K562 (cell line): ENCODE data around the gene SUGT1. TPM values are rescaled to one million over a fixed set of nuclear protein-coding genes. Genes with fewer than 3 reads are reported as not detected.
A peak's percentile ranks its signal among the peaks of the same experiment; 100 is the strongest.

ENCODE experiments used
- CBFA2T3 ChIP-seq: fragments of 450-650 bp; IDR thresholded peaks from 2 replicates; pipeline ENCODE4 v1.6.1; 2017
- CCAR2 ChIP-seq: fragments of 200-400 bp; formaldehyde crosslinking; IDR thresholded peaks from 2 replicates; pipeline ENCODE4 v1.6.1; 2017; ENCODE audit warnings: mild to moderate bottlenecking, low read depth, low read length
- CEBPG ChIP-seq, 3 experiments: fragments of 200-800 bp in 1 of 3; sonication (Bioruptor generic) in 1 of 3; sonication (generic) in 1 of 3; formaldehyde crosslinking in 1 of 3; IDR thresholded peaks in 2 of 3; conservative IDR thresholded peaks in 1 of 3; 2 replicates each; pipeline versions ENCODE4 v1.6.1 to v1.8.0; 2016 to 2022; ENCODE audit warnings: missing compliant biosample characterization in 2 of 3, missing genetic modification characterization in 2 of 3, mild to moderate bottlenecking in 1 of 3, missing genetic modification reagents in 1 of 3
- MTA2 ChIP-seq: fragments of 450-650 bp; IDR thresholded peaks from 2 replicates; pipeline ENCODE4 v1.6.1; 2016; ENCODE audit warnings: low read depth
- NCOA4 ChIP-seq: fragments of 450-650 bp; IDR thresholded peaks from 2 replicates; pipeline ENCODE4 v1.6.1; 2018; ENCODE audit warnings: mild to moderate bottlenecking; ENCODE audit not compliant: partially characterized antibody
- NELFE ChIP-seq: IDR thresholded peaks from 2 replicates; pipeline ENCODE4 v1.6.1; 2011; ENCODE audit warnings: mild to moderate bottlenecking; ENCODE audit not compliant: insufficient read depth, insufficient read length
- NR2C1 ChIP-seq, 2 experiments: fragments of 450-650 bp; IDR thresholded peaks; 2 replicates each; pipeline ENCODE4 v1.6.1; 2017; ENCODE audit warnings: mild to moderate bottlenecking in 2 of 2, antibody characterized with exemption in 1 of 2, inconsistent platforms in 1 of 2, missing compliant biosample characterization in 1 of 2, missing genetic modification characterization in 1 of 2
- TCF3 ChIP-seq: sonication (generic); formaldehyde crosslinking; IDR thresholded peaks from 2 replicates; pipeline ENCODE4 v1.4.0; 2020; ENCODE audit warnings: mild to moderate bottlenecking, missing genetic modification reagents
- ZNF134 ChIP-seq: fragments of 250-450 bp; sonication (Bioruptor Pico); conservative IDR thresholded peaks from 2 replicates; pipeline ENCODE4 v1.4.0; 2020
- polyA plus RNA-seq, 8 experiments: library from polyadenylated mRNA; depleted of rRNA in 4 of 8; stranded (reverse) in 5 of 8; unstranded in 3 of 8; fragments of >200 nt; fragmentation: Nextera tagmentation in 2 of 8; fragmentation: Illumina TruSeq in 1 of 8; extraction: Ambion mirVana in 2 of 8; extraction: Trizol in 1 of 8; gene quantifications; 2 replicates each; pipeline versions ENCODE4 v1.2.1 to v1.2.3, GENCODE V29; 2011 to 2014; ENCODE audit warnings: inconsistent platforms in 1 of 8, missing spikeins in 1 of 8
- total RNA-seq, 7 experiments: library from RNA; depleted of rRNA in 6 of 7; stranded (reverse); fragments of >200 nt in 6 of 7; fragmentation: Illumina TruSeq in 2 of 7; extraction: Trizol in 2 of 7; gene quantifications; 2 replicates each; pipeline versions ENCODE4 v1.2.1 to v1.2.3, GENCODE V29; 2011 to 2021; ENCODE audit warnings: low replicate concordance in 1 of 7
- TF ChIP-seq, protein P1 (sequence below): fragments of 450-650 bp; formaldehyde crosslinking; IDR thresholded peaks from 2 replicates; pipeline ENCODE4 v1.4.0; 2022; ENCODE audit warnings: missing genetic modification characterization
- TF ChIP-seq, protein P2 (sequence below): fragments of 450-650 bp; formaldehyde crosslinking; conservative IDR thresholded peaks from 2 replicates; pipeline ENCODE4 v1.4.0; 2022; ENCODE audit warnings: mild to moderate bottlenecking, missing genetic modification characterization
- TF ChIP-seq, protein P3 (sequence below): sonication (generic); formaldehyde crosslinking; IDR thresholded peaks from 2 replicates; pipeline ENCODE4 v1.8.0; 2023; ENCODE audit warnings: missing genetic modification reagents, mild to moderate bottlenecking, borderline replicate concordance
- TF ChIP-seq, protein P4 (sequence below): sonication (generic); formaldehyde crosslinking; IDR thresholded peaks from 2 replicates; pipeline ENCODE4 v1.8.1; 2023; ENCODE audit warnings: mild to moderate bottlenecking, missing genetic modification reagents

The SUGT1 gene
- total and polyA plus RNA-seq, 9 of the 15 experiments (the other 6 are each of a cell fraction or from before 2014, with no cell fraction given) = 38.1 to 67.1 (median 53.8) TPM

DNA sequence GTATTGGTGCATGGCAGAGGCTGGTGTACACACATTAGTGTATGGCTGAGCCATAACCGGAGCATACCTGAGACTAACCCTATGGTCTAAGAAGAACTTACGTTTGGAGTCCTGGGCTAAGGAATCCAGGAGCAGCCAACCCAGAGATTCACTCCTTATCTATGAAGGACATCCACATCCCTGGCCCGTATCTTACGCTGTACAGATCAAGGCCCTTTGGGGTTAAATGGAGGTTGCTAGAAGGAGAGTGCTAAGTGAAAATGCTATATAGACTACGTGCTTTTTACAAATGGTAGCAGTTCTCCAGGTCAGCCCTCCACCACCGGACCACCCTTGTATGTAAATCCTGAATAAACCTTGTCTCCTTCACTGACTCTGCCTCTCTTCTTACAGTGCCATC, 1.9 kb upstream of the SUGT1 start (continued):
- peak; percentile 19; the same call in 1 of the 2 replicates for TF ChIP-seq MTA2
- TF ChIP-seq, protein P1, sequence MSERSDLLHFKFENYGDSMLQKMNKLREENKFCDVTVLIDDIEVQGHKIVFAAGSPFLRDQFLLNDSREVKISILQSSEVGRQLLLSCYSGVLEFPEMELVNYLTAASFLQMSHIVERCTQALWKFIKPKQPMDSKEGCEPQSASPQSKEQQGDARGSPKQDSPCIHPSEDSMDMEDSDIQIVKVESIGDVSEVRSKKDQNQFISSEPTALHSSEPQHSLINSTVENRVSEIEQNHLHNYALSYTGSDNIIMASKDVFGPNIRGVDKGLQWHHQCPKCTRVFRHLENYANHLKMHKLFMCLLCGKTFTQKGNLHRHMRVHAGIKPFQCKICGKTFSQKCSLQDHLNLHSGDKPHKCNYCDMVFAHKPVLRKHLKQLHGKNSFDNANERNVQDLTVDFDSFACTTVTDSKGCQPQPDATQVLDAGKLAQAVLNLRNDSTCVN (CRISPR knock-in tag) = no peak
- TF ChIP-seq NR2C1 (IDR thresholded peaks at IDR 0.05) = no peak
- 0 out of 2 replicates have a peak, but pooled peaks have one; percentile 28 for TF ChIP-seq NR2C1 (tag; IDR thresholded peaks at IDR 0.05)
- TF ChIP-seq, protein P2, sequence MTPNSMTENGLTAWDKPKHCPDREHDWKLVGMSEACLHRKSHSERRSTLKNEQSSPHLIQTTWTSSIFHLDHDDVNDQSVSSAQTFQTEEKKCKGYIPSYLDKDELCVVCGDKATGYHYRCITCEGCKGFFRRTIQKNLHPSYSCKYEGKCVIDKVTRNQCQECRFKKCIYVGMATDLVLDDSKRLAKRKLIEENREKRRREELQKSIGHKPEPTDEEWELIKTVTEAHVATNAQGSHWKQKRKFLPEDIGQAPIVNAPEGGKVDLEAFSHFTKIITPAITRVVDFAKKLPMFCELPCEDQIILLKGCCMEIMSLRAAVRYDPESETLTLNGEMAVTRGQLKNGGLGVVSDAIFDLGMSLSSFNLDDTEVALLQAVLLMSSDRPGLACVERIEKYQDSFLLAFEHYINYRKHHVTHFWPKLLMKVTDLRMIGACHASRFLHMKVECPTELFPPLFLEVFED (CRISPR knock-in tag) = no peak
- peak; percentile 62 for TF ChIP-seq TCF3 (CRISPR knock-in tag)
- TF ChIP-seq ZNF134 (CRISPR knock-in tag) = no peak
- peak; percentile 73 for TF ChIP-seq CBFA2T3
- TF ChIP-seq, protein P3, sequence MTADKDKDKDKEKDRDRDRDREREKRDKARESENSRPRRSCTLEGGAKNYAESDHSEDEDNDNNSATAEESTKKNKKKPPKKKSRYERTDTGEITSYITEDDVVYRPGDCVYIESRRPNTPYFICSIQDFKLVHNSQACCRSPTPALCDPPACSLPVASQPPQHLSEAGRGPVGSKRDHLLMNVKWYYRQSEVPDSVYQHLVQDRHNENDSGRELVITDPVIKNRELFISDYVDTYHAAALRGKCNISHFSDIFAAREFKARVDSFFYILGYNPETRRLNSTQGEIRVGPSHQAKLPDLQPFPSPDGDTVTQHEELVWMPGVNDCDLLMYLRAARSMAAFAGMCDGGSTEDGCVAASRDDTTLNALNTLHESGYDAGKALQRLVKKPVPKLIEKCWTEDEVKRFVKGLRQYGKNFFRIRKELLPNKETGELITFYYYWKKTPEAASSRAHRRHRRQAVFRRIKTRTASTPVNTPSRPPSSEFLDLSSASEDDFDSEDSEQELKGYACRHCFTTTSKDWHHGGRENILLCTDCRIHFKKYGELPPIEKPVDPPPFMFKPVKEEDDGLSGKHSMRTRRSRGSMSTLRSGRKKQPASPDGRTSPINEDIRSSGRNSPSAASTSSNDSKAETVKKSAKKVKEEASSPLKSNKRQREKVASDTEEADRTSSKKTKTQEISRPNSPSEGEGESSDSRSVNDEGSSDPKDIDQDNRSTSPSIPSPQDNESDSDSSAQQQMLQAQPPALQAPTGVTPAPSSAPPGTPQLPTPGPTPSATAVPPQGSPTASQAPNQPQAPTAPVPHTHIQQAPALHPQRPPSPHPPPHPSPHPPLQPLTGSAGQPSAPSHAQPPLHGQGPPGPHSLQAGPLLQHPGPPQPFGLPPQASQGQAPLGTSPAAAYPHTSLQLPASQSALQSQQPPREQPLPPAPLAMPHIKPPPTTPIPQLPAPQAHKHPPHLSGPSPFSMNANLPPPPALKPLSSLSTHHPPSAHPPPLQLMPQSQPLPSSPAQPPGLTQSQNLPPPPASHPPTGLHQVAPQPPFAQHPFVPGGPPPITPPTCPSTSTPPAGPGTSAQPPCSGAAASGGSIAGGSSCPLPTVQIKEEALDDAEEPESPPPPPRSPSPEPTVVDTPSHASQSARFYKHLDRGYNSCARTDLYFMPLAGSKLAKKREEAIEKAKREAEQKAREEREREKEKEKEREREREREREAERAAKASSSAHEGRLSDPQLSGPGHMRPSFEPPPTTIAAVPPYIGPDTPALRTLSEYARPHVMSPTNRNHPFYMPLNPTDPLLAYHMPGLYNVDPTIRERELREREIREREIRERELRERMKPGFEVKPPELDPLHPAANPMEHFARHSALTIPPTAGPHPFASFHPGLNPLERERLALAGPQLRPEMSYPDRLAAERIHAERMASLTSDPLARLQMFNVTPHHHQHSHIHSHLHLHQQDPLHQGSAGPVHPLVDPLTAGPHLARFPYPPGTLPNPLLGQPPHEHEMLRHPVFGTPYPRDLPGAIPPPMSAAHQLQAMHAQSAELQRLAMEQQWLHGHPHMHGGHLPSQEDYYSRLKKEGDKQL (CRISPR knock-in tag) = no peak
- no peak for TF ChIP-seq NCOA4
- TF ChIP-seq, protein P4, sequence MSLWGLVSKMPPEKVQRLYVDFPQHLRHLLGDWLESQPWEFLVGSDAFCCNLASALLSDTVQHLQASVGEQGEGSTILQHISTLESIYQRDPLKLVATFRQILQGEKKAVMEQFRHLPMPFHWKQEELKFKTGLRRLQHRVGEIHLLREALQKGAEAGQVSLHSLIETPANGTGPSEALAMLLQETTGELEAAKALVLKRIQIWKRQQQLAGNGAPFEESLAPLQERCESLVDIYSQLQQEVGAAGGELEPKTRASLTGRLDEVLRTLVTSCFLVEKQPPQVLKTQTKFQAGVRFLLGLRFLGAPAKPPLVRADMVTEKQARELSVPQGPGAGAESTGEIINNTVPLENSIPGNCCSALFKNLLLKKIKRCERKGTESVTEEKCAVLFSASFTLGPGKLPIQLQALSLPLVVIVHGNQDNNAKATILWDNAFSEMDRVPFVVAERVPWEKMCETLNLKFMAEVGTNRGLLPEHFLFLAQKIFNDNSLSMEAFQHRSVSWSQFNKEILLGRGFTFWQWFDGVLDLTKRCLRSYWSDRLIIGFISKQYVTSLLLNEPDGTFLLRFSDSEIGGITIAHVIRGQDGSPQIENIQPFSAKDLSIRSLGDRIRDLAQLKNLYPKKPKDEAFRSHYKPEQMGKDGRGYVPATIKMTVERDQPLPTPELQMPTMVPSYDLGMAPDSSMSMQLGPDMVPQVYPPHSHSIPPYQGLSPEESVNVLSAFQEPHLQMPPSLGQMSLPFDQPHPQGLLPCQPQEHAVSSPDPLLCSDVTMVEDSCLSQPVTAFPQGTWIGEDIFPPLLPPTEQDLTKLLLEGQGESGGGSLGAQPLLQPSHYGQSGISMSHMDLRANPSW = no peak
- TF ChIP-seq CEBPG (CRISPR knock-in tag; IDR thresholded peaks at IDR 0.05) = no peak
- no peak for TF ChIP-seq CEBPG (tag; conservative IDR thresholded peaks at IDR 0.05 in 1 of 2, IDR thresholded peaks at IDR 0.05 in 1 of 2)
- no peak for TF ChIP-seq CCAR2
- TF ChIP-seq NELFE = no peak
